HepG2 (cell line): ENCODE measurements around the gene CACNA1F. TPM values are rescaled to one million over a fixed set of nuclear protein-coding genes. Genes with fewer than 3 reads are reported as not detected.
A peak's percentile ranks its signal among the peaks of the same experiment; 100 is the strongest.

Experiments used
- CBFB ChIP-seq: sonication (generic); formaldehyde crosslinking; IDR thresholded peaks from 2 replicates; pipeline ENCODE4 v1.4.0; 2020; ENCODE audit warnings: missing genetic modification reagents
- ISL2 ChIP-seq: sonication (generic); formaldehyde crosslinking; IDR thresholded peaks from 2 replicates; pipeline ENCODE4 v1.5.0; 2020; ENCODE audit warnings: missing genetic modification reagents
- JUND ChIP-seq: sonication (generic); formaldehyde crosslinking; IDR thresholded peaks from 2 replicates; pipeline ENCODE4 v1.8.0; 2022; ENCODE audit warnings: mild to moderate bottlenecking, missing genetic modification reagents
- KLF11 ChIP-seq: IDR thresholded peaks from 2 replicates; pipeline ENCODE4 v1.6.1; 2016; ENCODE audit warnings: missing compliant biosample characterization
- MBNL3 ChIP-seq: fragments of 250-450 bp; sonication (Bioruptor Pico); conservative IDR thresholded peaks from 2 replicates; pipeline ENCODE4 v1.8.0; 2022; ENCODE audit warnings: mild to moderate bottlenecking, inconsistent platforms
- MTF1 ChIP-seq: sonication (generic); formaldehyde crosslinking; IDR thresholded peaks from 2 replicates; pipeline ENCODE4 v1.5.0; 2020; ENCODE audit warnings: missing genetic modification reagents
- NFIB ChIP-seq: sonication (generic); formaldehyde crosslinking; IDR thresholded peaks from 2 replicates; pipeline ENCODE4 v1.9.0; 2021; ENCODE audit warnings: missing genetic modification reagents, mild to moderate bottlenecking, borderline replicate concordance
- NONO ChIP-seq, 2 experiments: fragments of 450-650 bp in 1 of 2; sonication (generic) in 1 of 2; formaldehyde crosslinking in 1 of 2; IDR thresholded peaks in 1 of 2; conservative IDR thresholded peaks in 1 of 2; 2 replicates each; pipeline versions ENCODE4 v1.6.1 to v1.8.0; 2017 to 2022; ENCODE audit warnings: mild to moderate bottlenecking in 1 of 2, missing genetic modification reagents in 1 of 2, moderate library complexity in 1 of 2
- POLR2AphosphoS5 ChIP-seq: IDR thresholded peaks from 2 replicates; pipeline ENCODE4 v1.6.1; 2012; ENCODE audit warnings: low read depth, low read length
- PRPF4 ChIP-seq: fragments of 200-400 bp; formaldehyde crosslinking; IDR thresholded peaks from 2 replicates; pipeline ENCODE4 v1.6.1; 2016; ENCODE audit warnings: low read length, low read depth; ENCODE audit not compliant: poor library complexity, severe bottlenecking
- SMC3 ChIP-seq: IDR thresholded peaks from 2 replicates; pipeline ENCODE4 v1.6.1; 2011; ENCODE audit warnings: low read length, improper control_type of control experiment
- TEAD2 ChIP-seq: sonication (generic); formaldehyde crosslinking; IDR thresholded peaks from 2 replicates; pipeline ENCODE4 v1.9.0; 2021; ENCODE audit warnings: missing genetic modification reagents
- ZBTB3 ChIP-seq: sonication (generic); formaldehyde crosslinking; IDR thresholded peaks from 2 replicates; pipeline ENCODE4 v1.4.0; 2020; ENCODE audit warnings: low read depth, mild to moderate bottlenecking, moderate library complexity, missing genetic modification reagents, borderline replicate concordance
- ZBTB42 ChIP-seq: sonication (generic); formaldehyde crosslinking; IDR thresholded peaks from 2 replicates; pipeline ENCODE4 v1.5.0; 2020; ENCODE audit warnings: mild to moderate bottlenecking, missing genetic modification reagents
- ZMYM4 ChIP-seq: sonication (generic); formaldehyde crosslinking; IDR thresholded peaks from 2 replicates; pipeline ENCODE4 v1.8.1; 2023; ENCODE audit warnings: mild to moderate bottlenecking, missing genetic modification reagents
- ZNF10 ChIP-seq: sonication (generic); formaldehyde crosslinking; IDR thresholded peaks from 2 replicates; pipeline ENCODE4 v1.4.0; 2020; ENCODE audit warnings: mild to moderate bottlenecking, low read depth, missing genetic modification reagents, borderline replicate concordance
- ZNF136 ChIP-seq: sonication (generic); formaldehyde crosslinking; IDR thresholded peaks from 2 replicates; pipeline ENCODE4 v1.8.1; 2022; ENCODE audit warnings: low read depth, mild to moderate bottlenecking, moderate library complexity, missing genetic modification reagents
- ZNF160 ChIP-seq: sonication (generic); formaldehyde crosslinking; IDR thresholded peaks from 2 replicates; pipeline ENCODE4 v1.8.0; 2022; ENCODE audit warnings: mild to moderate bottlenecking, inconsistent platforms, missing genetic modification reagents
- ZNF205 ChIP-seq: IDR thresholded peaks from 2 replicates; pipeline ENCODE4 v1.6.1; 2018; ENCODE audit warnings: missing biosample characterization, missing genetic modification reagents
- ZNF713 ChIP-seq: sonication (generic); formaldehyde crosslinking; IDR thresholded peaks from 2 replicates; pipeline ENCODE4 v1.4.0; 2020; ENCODE audit warnings: mild to moderate bottlenecking, missing genetic modification reagents
- ZNF75D ChIP-seq: sonication (generic); formaldehyde crosslinking; IDR thresholded peaks from 2 replicates; pipeline ENCODE4 v1.8.1; 2023; ENCODE audit warnings: missing genetic modification reagents, mild to moderate bottlenecking, borderline replicate concordance
- ZNF761 ChIP-seq: sonication (generic); formaldehyde crosslinking; conservative IDR thresholded peaks from 2 replicates; pipeline ENCODE4 v1.4.0; 2020; ENCODE audit warnings: mild to moderate bottlenecking, missing genetic modification reagents
- polyA plus RNA-seq, 8 experiments: library from polyadenylated mRNA; depleted of rRNA in 3 of 8; stranded (reverse) in 7 of 8; unstranded in 1 of 8; fragments of >200 nt; fragmentation: Illumina TruSeq in 4 of 8; extraction: Trizol in 4 of 8; gene quantifications; 2 replicates each; pipeline versions ENCODE4 v1.2.1 to v1.2.3, GENCODE V29; 2011 to 2016; ENCODE audit warnings: low read depth in 4 of 8, missing spikeins in 1 of 8, mixed read lengths in 1 of 8; ENCODE audit not compliant: insufficient read depth in 1 of 8
- total RNA-seq, 5 experiments: library from RNA; depleted of rRNA; stranded (reverse); fragments of >200 nt; fragmentation: Illumina TruSeq; extraction: Trizol; gene quantifications; 2 replicates each; pipeline ENCODE4 v1.2.3, GENCODE V29; 2016; ENCODE audit warnings: low read depth in 1 of 5
- TF ChIP-seq, protein P1 (sequence below): IDR thresholded peaks from 2 replicates; pipeline ENCODE4 v1.6.1; 2018; ENCODE audit warnings: missing genetic modification reagents
- TF ChIP-seq, protein P2 (sequence below): sonication (generic); formaldehyde crosslinking; IDR thresholded peaks from 2 replicates; pipeline ENCODE4 v1.4.0; 2020; ENCODE audit warnings: missing genetic modification reagents
- TF ChIP-seq, protein P3 (sequence below): sonication (generic); formaldehyde crosslinking; IDR thresholded peaks from 2 replicates; pipeline ENCODE4 v1.4.0; 2020; ENCODE audit warnings: missing genetic modification reagents
- TF ChIP-seq, protein P4 (sequence below): sonication (generic); formaldehyde crosslinking; IDR thresholded peaks from 2 replicates; pipeline ENCODE4 v1.5.1; 2020; ENCODE audit warnings: missing genetic modification reagents, mild to moderate bottlenecking, borderline replicate concordance

CACNA1F gene
- total and polyA plus RNA-seq, 2 of the 13 experiments (the other 11 are each of a cell fraction or from before 2014, with no cell fraction given) = 0.03 TPM; not detected in 1

DNA sequence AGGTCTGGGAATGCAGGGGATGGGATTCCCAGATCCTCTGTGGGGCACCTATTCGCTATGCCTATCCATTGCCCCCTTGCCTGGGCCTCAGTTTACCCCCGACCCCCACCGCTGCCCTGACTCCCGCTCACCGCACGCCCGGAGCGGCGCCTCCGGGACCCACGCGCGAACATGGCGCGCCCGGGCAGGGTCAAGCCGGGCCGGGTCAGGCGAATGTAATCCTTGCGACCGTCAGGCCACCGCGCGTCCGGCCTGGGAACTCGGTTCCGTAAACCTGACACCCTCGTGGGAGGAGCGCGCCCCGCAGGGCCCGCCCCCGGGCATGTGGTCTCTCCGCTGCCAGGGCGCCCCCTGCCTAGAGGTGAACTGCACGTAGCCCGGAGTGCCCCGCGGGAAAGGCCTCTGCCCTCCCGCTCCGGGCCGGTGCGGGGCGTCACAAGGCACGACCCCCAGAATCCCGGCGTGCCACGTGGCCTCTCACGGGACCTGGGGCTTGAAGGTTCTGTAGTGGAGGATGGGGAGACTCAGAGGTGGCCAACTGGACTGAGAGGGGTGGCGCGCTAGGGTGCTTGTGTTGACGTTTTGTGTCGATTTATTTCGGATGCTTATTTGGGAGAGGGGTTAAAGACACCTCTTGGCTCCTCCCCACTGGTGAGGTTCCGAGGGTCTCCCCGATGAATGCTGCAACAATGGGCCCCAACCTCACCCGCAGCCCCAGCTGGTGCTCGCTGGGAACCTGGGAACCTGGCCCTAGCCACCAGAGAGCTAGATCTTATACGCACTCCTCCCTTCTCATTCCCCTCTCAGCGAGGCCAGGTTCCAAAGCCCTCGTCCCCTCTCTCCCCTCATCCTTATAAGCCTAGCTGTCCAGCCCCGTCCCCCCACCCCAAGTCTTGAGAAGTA is 46.8 kb downstream of the CACNA1F start, which contains the start of gene PRICKLE3 (continued):
- TF ChIP-seq PRPF4 (no peak), NONO (IDR thresholded peaks at IDR 0.05) (no peak), NONO (CRISPR knock-in tag; conservative IDR thresholded peaks at IDR 0.05) (peak; percentile 84), ZMYM4 (CRISPR knock-in tag) (peak; percentile 78), ZNF75D (no peak), ZNF160 (no peak), ZNF205 (no peak), ZNF136 (CRISPR knock-in tag) (no peak), KLF11 (no peak), ISL2 (no peak), ZNF761 (no peak), ZNF713 (CRISPR knock-in tag) (no peak), MBNL3 (CRISPR knock-in tag) (no peak), MTF1 (CRISPR knock-in tag) (no peak), CBFB (no peak), JUND (CRISPR knock-in tag) (no peak), TEAD2 (CRISPR knock-in tag) (no peak), NFIB (CRISPR knock-in tag) (no peak), POLR2AphosphoS5 (peak; percentile 50), SMC3 (no peak), ZBTB3 (no peak), ZBTB42 (CRISPR knock-in tag) (no peak), ZNF10 (CRISPR knock-in tag) (no peak)
- TF ChIP-seq, protein P1, sequence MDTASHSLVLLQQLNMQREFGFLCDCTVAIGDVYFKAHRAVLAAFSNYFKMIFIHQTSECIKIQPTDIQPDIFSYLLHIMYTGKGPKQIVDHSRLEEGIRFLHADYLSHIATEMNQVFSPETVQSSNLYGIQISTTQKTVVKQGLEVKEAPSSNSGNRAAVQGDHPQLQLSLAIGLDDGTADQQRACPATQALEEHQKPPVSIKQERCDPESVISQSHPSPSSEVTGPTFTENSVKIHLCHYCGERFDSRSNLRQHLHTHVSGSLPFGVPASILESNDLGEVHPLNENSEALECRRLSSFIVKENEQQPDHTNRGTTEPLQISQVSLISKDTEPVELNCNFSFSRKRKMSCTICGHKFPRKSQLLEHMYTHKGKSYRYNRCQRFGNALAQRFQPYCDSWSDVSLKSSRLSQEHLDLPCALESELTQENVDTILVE = no peak
- TF ChIP-seq, protein P2, sequence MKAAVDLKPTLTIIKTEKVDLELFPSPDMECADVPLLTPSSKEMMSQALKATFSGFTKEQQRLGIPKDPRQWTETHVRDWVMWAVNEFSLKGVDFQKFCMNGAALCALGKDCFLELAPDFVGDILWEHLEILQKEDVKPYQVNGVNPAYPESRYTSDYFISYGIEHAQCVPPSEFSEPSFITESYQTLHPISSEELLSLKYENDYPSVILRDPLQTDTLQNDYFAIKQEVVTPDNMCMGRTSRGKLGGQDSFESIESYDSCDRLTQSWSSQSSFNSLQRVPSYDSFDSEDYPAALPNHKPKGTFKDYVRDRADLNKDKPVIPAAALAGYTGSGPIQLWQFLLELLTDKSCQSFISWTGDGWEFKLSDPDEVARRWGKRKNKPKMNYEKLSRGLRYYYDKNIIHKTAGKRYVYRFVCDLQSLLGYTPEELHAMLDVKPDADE = no peak
- TF ChIP-seq, protein P3, sequence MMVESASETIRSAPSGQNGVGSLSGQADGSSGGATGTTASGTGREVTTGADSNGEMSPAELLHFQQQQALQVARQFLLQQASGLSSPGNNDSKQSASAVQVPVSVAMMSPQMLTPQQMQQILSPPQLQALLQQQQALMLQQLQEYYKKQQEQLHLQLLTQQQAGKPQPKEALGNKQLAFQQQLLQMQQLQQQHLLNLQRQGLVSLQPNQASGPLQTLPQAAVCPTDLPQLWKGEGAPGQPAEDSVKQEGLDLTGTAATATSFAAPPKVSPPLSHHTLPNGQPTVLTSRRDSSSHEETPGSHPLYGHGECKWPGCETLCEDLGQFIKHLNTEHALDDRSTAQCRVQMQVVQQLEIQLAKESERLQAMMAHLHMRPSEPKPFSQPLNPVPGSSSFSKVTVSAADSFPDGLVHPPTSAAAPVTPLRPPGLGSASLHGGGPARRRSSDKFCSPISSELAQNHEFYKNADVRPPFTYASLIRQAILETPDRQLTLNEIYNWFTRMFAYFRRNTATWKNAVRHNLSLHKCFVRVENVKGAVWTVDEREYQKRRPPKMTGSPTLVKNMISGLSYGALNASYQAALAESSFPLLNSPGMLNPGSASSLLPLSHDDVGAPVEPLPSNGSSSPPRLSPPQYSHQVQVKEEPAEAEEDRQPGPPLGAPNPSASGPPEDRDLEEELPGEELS = no peak
- TF ChIP-seq, protein P4, sequence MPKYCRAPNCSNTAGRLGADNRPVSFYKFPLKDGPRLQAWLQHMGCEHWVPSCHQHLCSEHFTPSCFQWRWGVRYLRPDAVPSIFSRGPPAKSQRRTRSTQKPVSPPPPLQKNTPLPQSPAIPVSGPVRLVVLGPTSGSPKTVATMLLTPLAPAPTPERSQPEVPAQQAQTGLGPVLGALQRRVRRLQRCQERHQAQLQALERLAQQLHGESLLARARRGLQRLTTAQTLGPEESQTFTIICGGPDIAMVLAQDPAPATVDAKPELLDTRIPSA = no peak
